Keratinocyte (primary cell): ENCODE data around the gene THRB. TPM values are rescaled to one million over a fixed set of nuclear protein-coding genes. Genes with fewer than 3 reads are reported as not detected.

Source experiments
- DNase-seq: peaks from one replicate; pipeline ENCODE4 v3.0.0-alpha.2; 2011; ENCODE audit warnings: low read depth, missing footprints, low spot score
- FAIRE-seq: peaks from 2 replicates; lab custom pipeline; 2011; peaks lifted over from hg19 to GRCh38; lab: Jason Lieb, UNC
- H2AFZ ChIP-seq: 2 replicates; pipeline ENCODE4 v1.6.0; 2012; ENCODE audit warnings: low read length, control low read depth, inconsistent platforms; ENCODE audit not compliant: control insufficient read depth
- H3K27ac ChIP-seq: 2 replicates; pipeline ENCODE4 v1.5.1; 2011; ENCODE audit warnings: low read length; ENCODE audit not compliant: control insufficient read depth, insufficient read depth
- H3K27me3 ChIP-seq: 3 replicates; pipeline ENCODE4 v1.6.0; 2011; ENCODE audit warnings: low read length; ENCODE audit not compliant: control insufficient read depth, insufficient read depth; ENCODE audit errors: extremely low read depth
- H3K36me3 ChIP-seq, 2 experiments: 2 replicates in 1 of 2; 3 replicates in 1 of 2; pipeline ENCODE4 v1.5.1; 2011; ENCODE audit warnings: low read length in 2 of 2, mild to moderate bottlenecking in 1 of 2; ENCODE audit not compliant: control insufficient read depth in 2 of 2, insufficient read depth in 2 of 2; ENCODE audit errors: extremely low read depth in 1 of 2
- H3K4me1 ChIP-seq: 3 replicates; pipeline ENCODE4 v1.5.1; 2011; ENCODE audit warnings: low read length; ENCODE audit not compliant: control insufficient read depth, insufficient read depth; ENCODE audit errors: extremely low read depth
- H3K4me2 ChIP-seq: 3 replicates; pipeline ENCODE4 v1.6.0; 2011; ENCODE audit warnings: low read depth, low read length; ENCODE audit not compliant: control insufficient read depth, insufficient read depth; ENCODE audit errors: extremely low read depth
- H3K4me3 ChIP-seq, 3 experiments: fragments of 200-600 bp in 1 of 3; sonication (generic) in 1 of 3; 2 replicates in 2 of 3; 3 replicates in 1 of 3; pipeline ENCODE4 v1.5.1; 2011 to 2016; ENCODE audit warnings: low read length in 3 of 3, mild to moderate bottlenecking in 3 of 3, control low read depth in 2 of 3, inconsistent platforms in 1 of 3, low read depth in 1 of 3, mixed read lengths in 1 of 3, mixed run types in 1 of 3, moderate library complexity in 1 of 3; ENCODE audit not compliant: control insufficient read depth in 2 of 3, insufficient read depth in 2 of 3; ENCODE audit errors: extremely low read depth in 1 of 3
- H3K79me2 ChIP-seq: 2 replicates; pipeline ENCODE4 v1.6.0; 2012; ENCODE audit warnings: low read length; ENCODE audit not compliant: control insufficient read depth, insufficient read depth
- H3K9ac ChIP-seq: 3 replicates; pipeline ENCODE4 v1.6.0; 2011; ENCODE audit warnings: low read length; ENCODE audit not compliant: control insufficient read depth, insufficient read depth; ENCODE audit errors: extremely low read depth
- H3K9me1 ChIP-seq: 3 replicates; pipeline ENCODE4 v1.6.0; 2011; ENCODE audit warnings: low read length; ENCODE audit not compliant: control insufficient read depth, insufficient read depth; ENCODE audit errors: extremely low read depth
- H3K9me3 ChIP-seq: 2 replicates; pipeline ENCODE4 v1.5.1; 2012; ENCODE audit warnings: low read depth, low read length; ENCODE audit not compliant: control insufficient read depth
- H4K20me1 ChIP-seq: 3 replicates; pipeline ENCODE4 v1.6.0; 2011; ENCODE audit warnings: low read length; ENCODE audit not compliant: control insufficient read depth, insufficient read depth; ENCODE audit errors: extremely low read depth
- EZH2 ChIP-seq: IDR thresholded peaks from one replicate; pipeline ENCODE4 v1.6.1; 2012; ENCODE audit warnings: inconsistent platforms, mild to moderate bottlenecking, low read length, moderate library complexity
- dilution Hi-C: fragments of 300-500 bp; cut with MboI; formaldehyde crosslinking; loops from one replicate; pipeline ENCODE4 v1.7.0; 2020; ENCODE audit warnings: low sequenced_read_pairs; ENCODE audit not compliant: extremely low pct_ligation_motif_present
- polyA plus RNA-seq, 5 experiments: library from polyadenylated mRNA; depleted of rRNA in 3 of 5; stranded (reverse) in 3 of 5; stranded (forward) in 1 of 5; unstranded in 1 of 5; fragments of >200 nt; gene quantifications; 1 replicate in 1 of 5; 2 replicates in 3 of 5; 3 replicates in 1 of 5; pipeline versions ENCODE4 v1.2.1 to v1.2.3, GENCODE V29; 2011 to 2012; ENCODE audit warnings: missing spikeins in 2 of 5, low read depth in 1 of 5, low replicate concordance in 1 of 5
- TF ChIP-seq, protein P1 (sequence below), 3 experiments: IDR thresholded peaks in 1 of 3; conservative IDR thresholded peaks in 1 of 3; optimal IDR thresholded peaks in 1 of 3; 2 replicates in 2 of 3; 3 replicates in 1 of 3; pipeline versions ENCODE3 to v1.5.1; 2011; ENCODE audit warnings: low read length in 3 of 3, mild to moderate bottlenecking in 3 of 3, moderate library complexity in 2 of 3, control low read depth in 1 of 3, inconsistent platforms in 1 of 3; ENCODE audit not compliant: insufficient read depth in 2 of 3; ENCODE audit errors: extremely low read depth in 1 of 3

Gene THRB
- polyA plus RNA-seq, 1 donor (not counting 4 experiments of a cell fraction or from before 2014, with no cell fraction given): 2.6 TPM

GRCh38 chr3:24129549-24129948 is 365.1 kb downstream of the THRB start:
- H3K9me1 ChIP-seq: no peaks in the 10 kb centered on the region

GRCh38 chr3:24128199-24129005 is 366.2 kb downstream of the THRB start:
- Histone ChIP-seq H3K4me3 (no peak overlapping the region), H3K9ac (no peak overlapping the region), H3K36me3 (no peaks in the 10 kb centered on the region), H4K20me1 (no peaks in the 10 kb centered on the region), H2AFZ (no peak overlapping the region), H3K9me1 (no peaks in the 10 kb centered on the region), H3K27ac (peak overlapping the region; percentile 1), H3K4me2 (no peak overlapping the region), H3K79me2 (no peaks in the 10 kb centered on the region), H3K27me3 (no peaks in the 10 kb centered on the region), H3K4me1 (peaks cover 20% of the 10 kb centered on the region), H3K9me3 (no peaks in the 10 kb centered on the region)
- dilution Hi-C loops: no loop called here
- TF ChIP-seq, protein P1, sequence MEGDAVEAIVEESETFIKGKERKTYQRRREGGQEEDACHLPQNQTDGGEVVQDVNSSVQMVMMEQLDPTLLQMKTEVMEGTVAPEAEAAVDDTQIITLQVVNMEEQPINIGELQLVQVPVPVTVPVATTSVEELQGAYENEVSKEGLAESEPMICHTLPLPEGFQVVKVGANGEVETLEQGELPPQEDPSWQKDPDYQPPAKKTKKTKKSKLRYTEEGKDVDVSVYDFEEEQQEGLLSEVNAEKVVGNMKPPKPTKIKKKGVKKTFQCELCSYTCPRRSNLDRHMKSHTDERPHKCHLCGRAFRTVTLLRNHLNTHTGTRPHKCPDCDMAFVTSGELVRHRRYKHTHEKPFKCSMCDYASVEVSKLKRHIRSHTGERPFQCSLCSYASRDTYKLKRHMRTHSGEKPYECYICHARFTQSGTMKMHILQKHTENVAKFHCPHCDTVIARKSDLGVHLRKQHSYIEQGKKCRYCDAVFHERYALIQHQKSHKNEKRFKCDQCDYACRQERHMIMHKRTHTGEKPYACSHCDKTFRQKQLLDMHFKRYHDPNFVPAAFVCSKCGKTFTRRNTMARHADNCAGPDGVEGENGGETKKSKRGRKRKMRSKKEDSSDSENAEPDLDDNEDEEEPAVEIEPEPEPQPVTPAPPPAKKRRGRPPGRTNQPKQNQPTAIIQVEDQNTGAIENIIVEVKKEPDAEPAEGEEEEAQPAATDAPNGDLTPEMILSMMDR (optimal IDR thresholded peaks at IDR 0.05 in 1 of 3, IDR thresholded peaks at IDR 0.05 in 1 of 3, conservative IDR thresholded peaks at IDR 0.05 in 1 of 3; ENCODE audit: extremely low read depth in 1 of 3, insufficient read depth in 2 of 3, low read length in 3 of 3): no peak
- TF ChIP-seq EZH2: no peak
- DNase-seq: no peak
- peak; percentile 29 for FAIRE-seq

More at GRCh38 chr3:24129549-24129948, 365.1 kb downstream of the THRB start:
- H4K20me1 ChIP-seq: no peaks in the 10 kb centered on the region
- no peak for TF ChIP-seq EZH2
- TF ChIP-seq, protein P1 (optimal IDR thresholded peaks at IDR 0.05 in 1 of 3, IDR thresholded peaks at IDR 0.05 in 1 of 3, conservative IDR thresholded peaks at IDR 0.05 in 1 of 3; ENCODE audit: extremely low read depth in 1 of 3, insufficient read depth in 2 of 3, low read length in 3 of 3): no peak
- H3K4me1 ChIP-seq: peaks cover 20% of the 10 kb centered on the region
- no peaks in the 10 kb centered on the region for H3K79me2 ChIP-seq
- no peak overlapping the region for H3K4me3 ChIP-seq
- H3K27ac ChIP-seq: no peak overlapping the region
- no peak overlapping the region for H2AFZ ChIP-seq
- H3K4me2 ChIP-seq: no peak overlapping the region
- no peaks in the 10 kb centered on the region for H3K27me3 ChIP-seq
- no peak for DNase-seq
- H3K36me3 ChIP-seq: no peaks in the 10 kb centered on the region
- H3K9me3 ChIP-seq: no peaks in the 10 kb centered on the region
- FAIRE-seq: peak; percentile 43
- dilution Hi-C loops: no loop called here
- H3K9ac ChIP-seq: no peak overlapping the region
